Panc1 (cell line): Measurements from ENCODE around the gene KIRREL3. TPM values are rescaled to one million over a fixed set of nuclear protein-coding genes. Genes with fewer than 3 reads are reported as not detected.

Experiments
- ATAC-seq: fragments of 200-7000 bp; cut with Tn5 transposase; 2 replicates; pipeline ENCODE4 v1.9.1; 2020; ENCODE audit warnings: mild to moderate bottlenecking, moderate library complexity
- BruUV-seq: library from RNA; stranded (reverse); fragments of 400-500 nt; replicated peaks from 2 replicates; lab custom pipeline; 2021; lab: Mats Ljungman, UMichigan
- CTCF ChIA-PET: fragments of 300-600 bp; sonication (Branson Sonifier 250); formaldehyde crosslinking; loops from one replicate; lab custom pipeline; 2022; ENCODE audit warnings: antibody characterized with exemption; lab: Charles Lee
- POLR2A ChIA-PET: fragments of 300-600 bp; sonication (Branson Sonifier 250); formaldehyde crosslinking; loops from one replicate; lab custom pipeline; 2022; ENCODE audit warnings: antibody characterized with exemption; lab: Charles Lee
- DNase-seq: peaks from one replicate; pipeline ENCODE4 v3.0.0-alpha.2; 2010; ENCODE audit warnings: low read depth, low spot score
- H3K27ac ChIP-seq: 2 replicates; pipeline ENCODE4 v1.5.1; 2011; ENCODE audit warnings: mild to moderate bottlenecking, low read length, inconsistent platforms
- H3K27me3 ChIP-seq: fragments of 200-500 bp; sonication (Bioruptor generic); 2 replicates; pipeline ENCODE4 v1.6.0; 2014; ENCODE audit warnings: low read length, inconsistent platforms; ENCODE audit not compliant: control insufficient read depth, insufficient read depth
- H3K36me3 ChIP-seq: fragments of 200-500 bp; sonication (Bioruptor generic); 2 replicates; pipeline ENCODE4 v1.5.1; 2014; ENCODE audit warnings: inconsistent platforms, mild to moderate bottlenecking, low read length, moderate library complexity; ENCODE audit not compliant: control insufficient read depth, insufficient read depth
- H3K4me1 ChIP-seq: 2 replicates; pipeline ENCODE4 v1.5.1; 2011; ENCODE audit warnings: inconsistent platforms, mild to moderate bottlenecking, low read length, moderate library complexity; ENCODE audit not compliant: control insufficient read depth, insufficient read depth
- H3K4me3 ChIP-seq, 2 experiments: 2 replicates each; pipeline ENCODE4 v1.5.1; 2011 to 2012; ENCODE audit warnings: low read depth in 2 of 2, low read length in 2 of 2, mild to moderate bottlenecking in 2 of 2, inconsistent platforms in 1 of 2, moderate library complexity in 1 of 2
- H3K9me3 ChIP-seq: fragments of 200-500 bp; sonication (Bioruptor generic); 2 replicates; pipeline ENCODE4 v1.5.1; 2014; ENCODE audit warnings: low read depth, mild to moderate bottlenecking, inconsistent platforms, low read length, moderate library complexity; ENCODE audit not compliant: control insufficient read depth, insufficient read depth
- POLR2AphosphoS5 ChIP-seq: IDR thresholded peaks from 2 replicates; pipeline ENCODE4 v1.6.1; 2012; ENCODE audit warnings: mild to moderate bottlenecking, low read depth, low read length, moderate library complexity
- REST ChIP-seq, 2 experiments: IDR thresholded peaks; 2 replicates each; pipeline ENCODE4 v1.6.1; 2011 to 2012; ENCODE audit warnings: low read depth in 2 of 2, control low read depth in 1 of 2, low read length in 1 of 2, mild to moderate bottlenecking in 1 of 2, moderate library complexity in 1 of 2; ENCODE audit not compliant: insufficient read depth in 1 of 2
- SIN3A ChIP-seq: IDR thresholded peaks from 2 replicates; pipeline ENCODE4 v1.6.1; 2012; ENCODE audit warnings: low read depth, mild to moderate bottlenecking, low read length, moderate library complexity, borderline replicate concordance; ENCODE audit not compliant: insufficient read depth
- TCF7L2 ChIP-seq: IDR thresholded peaks from 2 replicates; pipeline ENCODE4 v1.6.1; 2011; ENCODE audit warnings: mild to moderate bottlenecking, low read depth, low read length, inconsistent platforms
- in situ Hi-C: cut with HindIII; loops from 2 replicates; pipeline ENCODE4 v1.10.0; 2016; ENCODE audit warnings: low sequenced_read_pairs, low pct_unique_long_range_greater_than_20kb
- intact Hi-C: fragments of 100-400 bp; cut with micrococcal nuclease; formaldehyde crosslinking; loops from one replicate; pipeline ENCODE4 v1.10.0; 2022; ENCODE audit not compliant: unreplicated experiment
- total RNA-seq: library from RNA; stranded (reverse); gene quantifications from one replicate; pipeline ENCODE4 v1.2.1, GENCODE V29; 2021; ENCODE audit not compliant: unreplicated experiment
- TF ChIP-seq, protein P1 (sequence below): fragments of 450-650 bp; IDR thresholded peaks from 2 replicates; pipeline ENCODE4 v1.5.1; 2017; ENCODE audit warnings: mild to moderate bottlenecking

Gene KIRREL3
- total RNA-seq, 1 experiment from 2014 or later, result 0.36 TPM

- in situ Hi-C loops, result no loop called here
- no peak for ATAC-seq
- intact Hi-C loops, result loop anchor here (1.0 kb wide), 1 partner anchor 170 kb away; no protein-coding TSS in a partner anchor
- BruUV-seq, result no TSS peak
- Histone ChIP-seq H3K9me3 (no peaks in the 10 kb centered on the region), H3K4me3 (no peak overlapping the region; a peak in 1 of 4 replicates), H3K4me1 (peaks cover 3% of the 10 kb centered on the region; the same call in 1 of the 2 replicates), H3K36me3 (no peaks in the 10 kb centered on the region), H3K27ac (no peak overlapping the region), H3K27me3 (no peaks in the 10 kb centered on the region)
- no peak for TF ChIP-seq POLR2AphosphoS5
- no peak for DNase-seq
- CTCF ChIA-PET, result interaction anchor here (0.6 to 2.5 kb wide), 13 partner anchors 9 to 890 kb away, joined by 3 to 27 read pairs (median 4); no protein-coding TSS in a partner anchor
- POLR2A ChIA-PET, result no interaction called here
Observed at GRCh38 chr11:126480015-126480409, 520.6 kb downstream of the KIRREL3 start.

DNA sequence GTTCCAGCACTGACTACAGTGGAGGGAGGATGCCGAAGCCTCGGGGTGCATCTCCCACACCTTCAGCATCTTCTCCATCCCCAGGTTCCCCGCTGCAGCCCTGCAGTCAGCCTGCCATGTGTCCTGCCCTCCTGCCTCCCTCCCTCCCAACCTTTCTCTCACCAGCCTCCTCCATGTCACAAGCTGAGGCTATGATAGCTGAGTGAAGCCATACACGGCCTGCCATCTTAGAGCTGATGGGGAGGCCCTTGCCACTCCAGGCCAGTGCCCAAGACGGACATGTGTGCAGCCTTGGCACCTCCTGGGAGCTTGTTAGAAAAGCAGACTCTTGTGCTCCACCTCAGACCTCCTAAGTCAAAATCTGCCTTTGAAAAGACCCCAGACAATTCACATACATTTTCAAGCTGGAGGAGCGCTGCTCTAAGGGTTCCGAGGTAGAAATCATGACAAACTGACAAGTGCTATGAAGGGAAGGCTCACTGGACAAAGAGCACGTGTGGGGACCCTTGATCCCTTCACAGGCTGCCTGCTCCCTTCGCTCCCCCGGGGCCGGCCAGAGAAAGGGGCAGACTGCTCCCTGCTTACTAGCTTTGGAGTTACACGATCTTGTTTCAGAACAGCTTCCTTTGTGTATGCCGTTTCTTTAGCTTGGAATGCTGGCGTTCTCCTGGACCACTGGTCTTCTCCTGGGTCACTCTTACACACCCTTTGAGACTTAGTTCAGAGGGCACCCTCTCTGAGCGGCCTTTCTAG lies 521.2 kb downstream of the KIRREL3 start:
- H3K4me1 ChIP-seq, result peaks cover 3% of the 10 kb centered on the region; the same call in 1 of the 2 replicates
- BruUV-seq, result no TSS peak
- intact Hi-C loops (no loop called here), in situ Hi-C loops (no loop called here)
- no peaks in the 10 kb centered on the region for H3K9me3 ChIP-seq
- ChIA-PET CTCF (interaction anchor here (0.7 to 2.5 kb wide), 2 partner anchors 38 to 169 kb away, joined by 3 to 27 read pairs; no protein-coding TSS in a partner anchor), POLR2A (no interaction called here)
- H3K36me3 ChIP-seq, result no peaks in the 10 kb centered on the region
- no peak overlapping the region for H3K4me3 ChIP-seq
- no peaks in the 10 kb centered on the region for H3K27me3 ChIP-seq
- DNase-seq, result no peak
- no peak for TF ChIP-seq REST (IDR thresholded peaks at IDR 0.05; ENCODE audit: insufficient read depth in 1 of 2, low read depth in 2 of 2, low read length in 1 of 2)
- TF ChIP-seq SIN3A, result no peak
- no peak for ATAC-seq
- no peak overlapping the region for H3K27ac ChIP-seq

DNA sequence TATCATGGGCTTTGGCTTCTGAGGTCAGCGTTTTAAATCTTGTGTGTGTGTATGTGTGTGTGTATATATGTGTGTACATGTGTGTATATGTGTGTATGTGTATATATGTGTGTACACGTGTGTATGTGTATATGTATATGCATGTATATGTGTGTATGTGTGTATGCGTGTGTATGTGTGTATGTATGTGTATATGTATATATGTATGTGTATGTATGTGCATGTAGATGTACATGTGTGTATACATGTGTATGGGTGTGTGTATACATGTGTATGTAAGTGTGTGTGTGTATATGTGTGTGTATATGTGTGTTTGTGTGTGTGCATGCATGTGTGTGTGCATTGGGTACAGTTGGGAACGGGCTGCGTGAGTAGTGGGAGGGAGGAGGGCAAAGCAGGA lies 522.1 kb downstream of the KIRREL3 start:
- CTCF ChIA-PET, result interaction anchor here (0.7 kb wide), 2 partner anchors 10 to 36 kb away, joined by 8 to 9 read pairs; no protein-coding TSS in a partner anchor
- Histone ChIP-seq H3K27ac (no peak overlapping the region), H3K27me3 (no peaks in the 10 kb centered on the region), H3K4me1 (peaks cover 3% of the 10 kb centered on the region; the same call in 1 of the 2 replicates), H3K9me3 (no peaks in the 10 kb centered on the region), H3K36me3 (no peaks in the 10 kb centered on the region), H3K4me3 (no peak overlapping the region)
- no peak for ATAC-seq
- intact Hi-C loops, result no loop called here
- BruUV-seq, result no TSS peak
- TF ChIP-seq POLR2AphosphoS5 (no peak), TCF7L2 (no peak), REST (IDR thresholded peaks at IDR 0.05; ENCODE audit: insufficient read depth in 1 of 2, low read depth in 2 of 2, low read length in 1 of 2) (no peak), SIN3A (no peak)
- TF ChIP-seq, protein P1, sequence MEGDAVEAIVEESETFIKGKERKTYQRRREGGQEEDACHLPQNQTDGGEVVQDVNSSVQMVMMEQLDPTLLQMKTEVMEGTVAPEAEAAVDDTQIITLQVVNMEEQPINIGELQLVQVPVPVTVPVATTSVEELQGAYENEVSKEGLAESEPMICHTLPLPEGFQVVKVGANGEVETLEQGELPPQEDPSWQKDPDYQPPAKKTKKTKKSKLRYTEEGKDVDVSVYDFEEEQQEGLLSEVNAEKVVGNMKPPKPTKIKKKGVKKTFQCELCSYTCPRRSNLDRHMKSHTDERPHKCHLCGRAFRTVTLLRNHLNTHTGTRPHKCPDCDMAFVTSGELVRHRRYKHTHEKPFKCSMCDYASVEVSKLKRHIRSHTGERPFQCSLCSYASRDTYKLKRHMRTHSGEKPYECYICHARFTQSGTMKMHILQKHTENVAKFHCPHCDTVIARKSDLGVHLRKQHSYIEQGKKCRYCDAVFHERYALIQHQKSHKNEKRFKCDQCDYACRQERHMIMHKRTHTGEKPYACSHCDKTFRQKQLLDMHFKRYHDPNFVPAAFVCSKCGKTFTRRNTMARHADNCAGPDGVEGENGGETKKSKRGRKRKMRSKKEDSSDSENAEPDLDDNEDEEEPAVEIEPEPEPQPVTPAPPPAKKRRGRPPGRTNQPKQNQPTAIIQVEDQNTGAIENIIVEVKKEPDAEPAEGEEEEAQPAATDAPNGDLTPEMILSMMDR, result no peak
- POLR2A ChIA-PET, result no interaction called here
- in situ Hi-C loops, result no loop called here
- no peak for DNase-seq
